Smooth muscle cell (in vitro differentiated cells): ENCODE measurements around the gene KCNA2. TPM values are rescaled to one million over a fixed set of nuclear protein-coding genes. Genes with fewer than 3 reads are reported as not detected.
A peak's percentile ranks its signal among the peaks of the same experiment; 100 is the strongest.

Source experiments
- DNase-seq: peaks from one replicate; lab custom pipeline; 2025; ENCODE audit not compliant: unreplicated experiment; lab: John Stamatoyannopoulos, UW
- H2AFZ ChIP-seq: fragments of 200-600 bp; sonication (generic); 2 replicates; pipeline ENCODE4 v1.6.0; 2016; ENCODE audit warnings: antibody characterized with exemption, low read depth, mild to moderate bottlenecking
- H3F3A ChIP-seq: fragments of 200-600 bp; sonication (generic); 2 replicates; pipeline ENCODE4 v1.6.0; 2017; ENCODE audit warnings: antibody characterized with exemption, low read depth
- H3K27ac ChIP-seq: fragments of 200-600 bp; sonication (generic); 2 replicates; pipeline ENCODE4 v1.5.1; 2016; ENCODE audit warnings: low read depth, mild to moderate bottlenecking
- H3K27me3 ChIP-seq: fragments of 200-600 bp; sonication (generic); 2 replicates; pipeline ENCODE4 v1.6.1; 2016; ENCODE audit warnings: low read depth, mild to moderate bottlenecking
- H3K36me3 ChIP-seq: fragments of 200-600 bp; sonication (generic); 2 replicates; pipeline ENCODE4 v1.5.1; 2016; ENCODE audit warnings: low read depth
- H3K4me1 ChIP-seq: fragments of 200-600 bp; sonication (generic); 2 replicates; pipeline ENCODE4 v1.5.1; 2016; ENCODE audit warnings: low read depth
- H3K4me2 ChIP-seq: fragments of 200-600 bp; sonication (generic); 2 replicates; pipeline ENCODE4 v1.6.0; 2016; ENCODE audit warnings: mild to moderate bottlenecking
- H3K4me3 ChIP-seq: fragments of 200-600 bp; sonication (generic); 2 replicates; pipeline ENCODE4 v1.5.1; 2016; ENCODE audit warnings: mild to moderate bottlenecking
- H3K79me2 ChIP-seq: fragments of 200-600 bp; sonication (generic); 2 replicates; pipeline ENCODE4 v1.6.0; 2016; ENCODE audit warnings: low read depth, mild to moderate bottlenecking
- H3K9ac ChIP-seq: fragments of 200-600 bp; sonication (generic); 2 replicates; pipeline ENCODE4 v1.6.0; 2016; ENCODE audit warnings: low read depth
- H3K9me3 ChIP-seq: fragments of 200-600 bp; sonication (generic); replicated peaks from 2 replicates; pipeline ENCODE4 v1.5.1; 2016; ENCODE audit warnings: low read depth
- H4K20me1 ChIP-seq: fragments of 200-600 bp; sonication (generic); 2 replicates; pipeline ENCODE4 v1.6.0; 2016; ENCODE audit warnings: low read depth
- WGBS: methylation state at CpG from one replicate; pipeline ENCODE4 v1.1.7; 2016; ENCODE audit warnings: low lambda C conversion rate; 5-methylcytosine and 5-hydroxymethylcytosine counted together
- polyA plus RNA-seq: library from polyadenylated mRNA; unstranded; fragments of >200 nt; fragmentation: Nextera tagmentation; extraction: Ambion mirVana; gene quantifications from 2 replicates; pipeline ENCODE4 v1.2.1, GENCODE V29; 2016
- total RNA-seq: library from RNA; depleted of rRNA; stranded (reverse); fragments of >200 nt; gene quantifications from 2 replicates; pipeline ENCODE4 v1.2.3, GENCODE V29; 2014
- TF ChIP-seq, protein P1 (sequence below): fragments of 200-600 bp; sonication (generic); IDR thresholded peaks from 2 replicates; pipeline ENCODE4 v1.5.1; 2017; ENCODE audit warnings: borderline replicate concordance, mild to moderate bottlenecking, antibody characterized with exemption; ENCODE audit not compliant: insufficient read depth, poor library complexity, severe bottlenecking

The KCNA2 gene
- total and polyA plus RNA-seq, 2 experiments from 2014 or later, result 0.16 to 0.81 TPM

DNA sequence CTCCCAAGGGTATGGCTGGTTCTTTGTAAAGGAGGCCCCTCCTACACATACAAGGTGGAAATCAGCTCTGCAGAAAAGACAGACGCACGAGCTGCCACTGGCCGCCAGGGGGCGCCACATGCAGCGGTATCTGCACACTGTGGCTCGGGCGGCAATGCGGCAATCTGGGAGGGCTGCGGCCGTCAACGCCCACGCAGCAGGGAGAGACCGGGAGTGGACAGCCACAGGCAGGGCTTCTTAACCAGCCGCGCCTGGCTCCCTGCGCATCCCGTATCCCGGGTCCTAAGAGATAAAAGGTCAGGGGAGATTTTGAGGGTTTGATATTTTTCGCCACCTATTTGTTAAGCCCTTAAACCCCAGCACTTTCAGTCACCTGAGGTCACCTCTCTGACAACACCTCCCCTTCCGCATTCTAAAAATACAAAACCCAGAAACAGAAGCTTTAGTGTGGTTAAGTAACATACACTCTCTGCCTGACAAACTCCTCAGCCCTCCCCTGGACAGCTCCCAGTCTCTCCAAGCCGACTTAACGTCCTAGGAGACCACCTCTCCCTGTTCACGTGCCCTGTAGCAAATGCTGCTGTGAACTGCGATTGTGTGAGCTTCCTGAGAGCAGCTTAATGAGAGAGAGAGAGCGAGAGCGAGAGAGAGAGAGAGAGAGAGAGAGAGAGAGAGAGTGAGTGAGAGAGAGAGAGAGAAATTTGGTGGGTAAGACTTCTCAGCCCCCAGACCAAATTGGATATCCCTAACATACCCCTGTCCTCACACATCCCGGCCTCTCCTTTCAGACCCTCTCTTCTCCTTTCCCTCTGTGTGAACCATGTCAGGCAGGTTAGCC, 13.5 kb upstream of the KCNA2 start:
- TF ChIP-seq, protein P1, sequence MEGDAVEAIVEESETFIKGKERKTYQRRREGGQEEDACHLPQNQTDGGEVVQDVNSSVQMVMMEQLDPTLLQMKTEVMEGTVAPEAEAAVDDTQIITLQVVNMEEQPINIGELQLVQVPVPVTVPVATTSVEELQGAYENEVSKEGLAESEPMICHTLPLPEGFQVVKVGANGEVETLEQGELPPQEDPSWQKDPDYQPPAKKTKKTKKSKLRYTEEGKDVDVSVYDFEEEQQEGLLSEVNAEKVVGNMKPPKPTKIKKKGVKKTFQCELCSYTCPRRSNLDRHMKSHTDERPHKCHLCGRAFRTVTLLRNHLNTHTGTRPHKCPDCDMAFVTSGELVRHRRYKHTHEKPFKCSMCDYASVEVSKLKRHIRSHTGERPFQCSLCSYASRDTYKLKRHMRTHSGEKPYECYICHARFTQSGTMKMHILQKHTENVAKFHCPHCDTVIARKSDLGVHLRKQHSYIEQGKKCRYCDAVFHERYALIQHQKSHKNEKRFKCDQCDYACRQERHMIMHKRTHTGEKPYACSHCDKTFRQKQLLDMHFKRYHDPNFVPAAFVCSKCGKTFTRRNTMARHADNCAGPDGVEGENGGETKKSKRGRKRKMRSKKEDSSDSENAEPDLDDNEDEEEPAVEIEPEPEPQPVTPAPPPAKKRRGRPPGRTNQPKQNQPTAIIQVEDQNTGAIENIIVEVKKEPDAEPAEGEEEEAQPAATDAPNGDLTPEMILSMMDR, result peak; percentile 100
- Histone ChIP-seq H3F3A (no peaks in the 10 kb centered on the region), H3K27me3 (peaks cover 54% of the 10 kb centered on the region), H3K4me1 (no peaks in the 10 kb centered on the region), H3K9ac (no peak overlapping the region), H2AFZ (no peak overlapping the region), H3K4me2 (peak overlapping the region; percentile 75), H3K79me2 (no peaks in the 10 kb centered on the region), H3K4me3 (no peak overlapping the region), H3K9me3 (no peaks in the 10 kb centered on the region), H4K20me1 (no peaks in the 10 kb centered on the region), H3K36me3 (no peaks in the 10 kb centered on the region), H3K27ac (no peak overlapping the region)
- 11% methylated on average over 27 of the region's 27 CpGs for whole genome bisulfite sequencing
- DNase-seq, result peak; percentile 67

DNA sequence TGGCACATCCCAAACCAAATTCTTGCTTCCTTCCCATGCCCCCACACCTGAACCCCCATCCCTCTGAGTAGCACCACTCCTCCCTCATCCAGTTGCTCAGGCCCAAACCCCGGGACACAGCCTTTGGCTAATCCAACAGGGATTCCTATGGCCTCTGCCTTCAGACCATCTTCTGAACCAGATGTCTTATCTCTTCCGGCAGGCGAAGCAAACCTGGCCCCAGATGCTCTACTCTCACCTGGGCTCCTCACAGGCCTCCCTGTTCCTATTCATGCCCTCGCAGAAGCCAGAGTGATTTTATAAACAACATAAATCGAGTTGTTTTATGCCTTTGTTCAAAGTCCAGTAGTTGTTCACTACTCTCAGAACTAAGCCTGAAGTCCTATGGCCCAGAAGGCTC, 12.5 kb upstream of the KCNA2 start:
- Histone ChIP-seq H3K36me3 (no peaks in the 10 kb centered on the region), H3K9me3 (no peaks in the 10 kb centered on the region), H3K27me3 (peaks cover 52% of the 10 kb centered on the region), H3K9ac (no peak overlapping the region), H4K20me1 (no peaks in the 10 kb centered on the region), H3K4me3 (no peak overlapping the region), H2AFZ (no peak overlapping the region), H3K4me1 (no peaks in the 10 kb centered on the region), H3F3A (no peaks in the 10 kb centered on the region), H3K4me2 (no peak overlapping the region), H3K27ac (no peak overlapping the region), H3K79me2 (no peaks in the 10 kb centered on the region)
- TF ChIP-seq, protein P1, result no peak
- WGBS, result 78% methylated on average over 5 of the region's 5 CpGs
- no peak for DNase-seq

DNA sequence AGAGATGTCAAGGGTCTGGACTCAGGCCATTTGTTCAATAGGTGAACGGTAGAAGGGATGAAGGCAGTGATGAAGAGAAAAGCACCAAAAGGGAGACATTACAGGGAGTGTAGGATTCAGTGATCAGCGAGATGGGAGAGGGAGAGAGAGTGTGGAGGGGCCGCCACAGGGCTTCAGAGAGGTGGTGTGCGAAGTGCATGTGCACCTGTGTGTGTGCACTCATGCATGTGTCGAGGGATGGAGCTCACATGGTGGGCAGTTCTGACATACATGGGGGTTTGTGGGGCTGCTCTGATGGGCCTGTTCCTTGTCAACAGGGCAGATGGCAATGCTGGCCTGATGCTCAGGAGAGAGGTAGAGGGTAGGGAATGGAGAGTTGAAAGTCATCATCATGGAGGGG, 11.4 kb upstream of the KCNA2 start:
- Histone ChIP-seq H3K36me3 (no peaks in the 10 kb centered on the region), H3K9me3 (no peaks in the 10 kb centered on the region), H3K79me2 (no peaks in the 10 kb centered on the region), H3K4me1 (no peaks in the 10 kb centered on the region), H3K4me2 (no peak overlapping the region), H3K27me3 (peaks cover 52% of the 10 kb centered on the region), H3K27ac (no peak overlapping the region), H4K20me1 (no peaks in the 10 kb centered on the region), H3K9ac (no peak overlapping the region), H3F3A (no peaks in the 10 kb centered on the region), H3K4me3 (no peak overlapping the region), H2AFZ (no peak overlapping the region)
- DNase-seq, result no peak
- WGBS, result 78% methylated on average over 5 of the region's 5 CpGs
- TF ChIP-seq, protein P1, result no peak

DNA sequence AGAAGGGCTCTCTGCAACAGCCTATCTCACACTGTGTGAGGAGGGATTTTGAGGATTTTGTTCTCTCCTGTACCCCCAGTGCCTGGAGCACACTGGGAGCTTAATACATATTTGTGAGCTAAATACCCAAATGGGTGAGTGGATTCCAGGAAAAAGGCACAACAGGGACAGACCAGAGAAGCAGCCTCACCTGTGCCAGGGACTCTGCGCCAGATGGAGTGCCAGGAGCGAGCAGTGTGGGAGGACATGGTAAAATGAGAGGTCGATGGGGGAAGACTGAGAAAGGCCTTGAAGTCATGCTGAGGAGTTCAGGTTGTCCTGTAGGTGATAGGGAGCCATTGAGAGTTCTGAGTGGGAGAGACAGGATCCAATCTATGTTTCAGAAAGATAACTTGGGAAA, 11.0 kb upstream of the KCNA2 start:
- TF ChIP-seq, protein P1, result no peak
- no peak overlapping the region for H2AFZ ChIP-seq
- 83% methylated on average over 3 of the region's 3 CpGs for WGBS

More for the DNA sequence above, 11.0 kb upstream of the KCNA2 start:
- no peak overlapping the region for H3K9ac ChIP-seq
- H3K9me3 ChIP-seq, result no peaks in the 10 kb centered on the region
- no peak for DNase-seq
- H3K4me1 ChIP-seq, result no peaks in the 10 kb centered on the region
- no peak overlapping the region for H3K4me2 ChIP-seq
- no peak overlapping the region for H3K4me3 ChIP-seq
- H3K27ac ChIP-seq, result no peak overlapping the region
- no peaks in the 10 kb centered on the region for H3K79me2 ChIP-seq
- no peaks in the 10 kb centered on the region for H4K20me1 ChIP-seq
- H3K36me3 ChIP-seq, result no peaks in the 10 kb centered on the region
- H3K27me3 ChIP-seq, result peaks cover 52% of the 10 kb centered on the region
- H3F3A ChIP-seq, result no peaks in the 10 kb centered on the region
